Hematopoietic multipotent progenitor cell (in vitro differentiated cells): ENCODE data around the gene TMEM253. TPM values are rescaled to one million over a fixed set of nuclear protein-coding genes. Genes with fewer than 3 reads are reported as not detected.

ENCODE experiments used
- DNase-seq, 3 donors: peaks; one replicate each; pipeline ENCODE4 v3.0.0-alpha.2; 2011 to 2015; ENCODE audit warnings: low read depth in 2 of 3, low spot score in 2 of 3
- total RNA-seq: library from RNA; depleted of rRNA; stranded (reverse); fragments of >200 nt; gene quantifications from one replicate; pipeline ENCODE4 v1.2.3, GENCODE V29; 2012

Gene TMEM253
- total RNA-seq: not detected

DNA sequence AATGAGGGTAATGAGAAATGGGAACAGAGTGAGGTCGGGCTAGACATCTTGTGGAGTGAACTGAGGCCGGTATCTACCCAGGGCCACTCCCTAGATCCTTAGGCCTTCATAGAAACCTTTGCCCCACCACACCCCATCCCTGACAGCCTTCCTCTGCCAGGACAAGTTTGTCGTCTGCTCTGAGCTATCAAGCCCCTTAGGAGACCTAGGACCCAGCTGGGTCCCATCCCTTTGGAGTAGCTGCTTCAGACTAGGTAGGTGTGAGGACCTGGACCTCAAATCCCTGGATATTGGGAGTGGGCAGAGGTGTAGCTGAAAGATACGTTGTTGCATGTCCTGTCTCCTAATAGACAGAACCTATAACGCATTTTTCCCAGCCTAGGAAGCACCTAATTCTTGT is at the start of gene TMEM253:
Gene TMEM253, plus strand, starts transcription at position 136 of the 400 bp plus-strand sequence. CDS start 278 bp downstream, outside the sequence.
- no peak for DNase-seq

DNA sequence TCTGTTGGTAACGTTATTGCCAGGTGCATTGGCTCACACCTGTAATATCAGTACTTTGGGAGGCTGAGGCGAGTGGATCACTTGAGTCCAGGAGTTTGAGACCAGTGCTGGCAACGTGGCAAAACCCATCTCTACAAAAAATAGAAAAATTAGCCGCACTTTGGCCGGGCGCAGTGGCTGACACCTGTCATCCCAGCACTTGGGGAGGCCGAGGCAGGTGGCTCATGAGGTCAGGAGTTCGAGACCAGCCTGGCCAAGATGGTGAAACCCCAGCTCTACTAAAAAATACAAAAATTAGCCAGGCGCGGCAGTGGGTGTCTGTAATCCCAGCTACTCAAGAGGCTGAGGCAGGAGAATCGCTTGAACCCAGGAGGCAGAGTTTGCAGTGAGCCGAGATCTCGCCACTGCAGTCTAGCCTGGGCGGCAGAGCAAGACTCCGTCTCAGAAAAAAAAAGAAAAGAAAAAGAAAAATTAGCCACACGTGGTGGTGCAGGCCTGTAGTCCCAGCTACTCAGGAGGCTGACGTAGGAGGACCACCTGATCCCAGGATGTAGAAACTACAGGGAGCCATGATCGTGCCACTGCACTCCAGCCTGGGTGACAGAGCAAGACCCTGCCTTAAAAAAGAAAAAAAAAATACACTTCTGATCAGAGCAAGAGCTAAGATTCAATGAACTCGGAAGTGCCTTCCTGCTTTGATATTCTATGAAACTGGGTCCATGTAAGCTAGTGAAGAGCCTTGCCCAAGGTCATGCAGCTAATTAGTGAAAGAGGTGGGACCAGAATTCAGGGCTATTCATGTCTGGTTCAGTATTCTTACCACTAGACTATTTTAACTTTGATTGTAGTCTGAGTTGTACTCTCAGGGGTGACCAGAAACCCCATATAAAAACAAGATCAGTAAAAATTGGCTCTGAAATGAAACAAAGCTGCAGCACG is 47.4 kb upstream of the TMEM253 start:
- DNase-seq: no peak

GRCh38 chr14:21054123-21054767 is 46.6 kb upstream of the TMEM253 start:
- DNase-seq: no peak

DNA sequence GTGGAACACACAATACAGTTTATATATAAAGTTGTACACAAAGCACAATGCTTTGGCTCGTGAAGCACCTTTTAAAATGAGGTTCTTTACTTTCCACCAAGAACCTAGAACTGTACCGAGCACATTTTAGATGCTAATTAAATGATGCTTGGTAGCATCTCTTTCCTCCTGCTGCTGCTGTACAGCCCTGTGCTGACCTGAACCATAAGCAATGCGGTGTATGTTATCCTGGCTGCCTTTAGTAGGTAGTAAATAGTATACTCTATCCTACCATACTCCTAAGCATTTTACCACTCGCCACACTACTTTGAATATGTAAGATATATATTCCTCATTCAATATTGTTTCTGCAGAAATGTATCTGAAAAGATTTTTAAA is 46.1 kb upstream of the TMEM253 start:
- no peak for DNase-seq

DNA sequence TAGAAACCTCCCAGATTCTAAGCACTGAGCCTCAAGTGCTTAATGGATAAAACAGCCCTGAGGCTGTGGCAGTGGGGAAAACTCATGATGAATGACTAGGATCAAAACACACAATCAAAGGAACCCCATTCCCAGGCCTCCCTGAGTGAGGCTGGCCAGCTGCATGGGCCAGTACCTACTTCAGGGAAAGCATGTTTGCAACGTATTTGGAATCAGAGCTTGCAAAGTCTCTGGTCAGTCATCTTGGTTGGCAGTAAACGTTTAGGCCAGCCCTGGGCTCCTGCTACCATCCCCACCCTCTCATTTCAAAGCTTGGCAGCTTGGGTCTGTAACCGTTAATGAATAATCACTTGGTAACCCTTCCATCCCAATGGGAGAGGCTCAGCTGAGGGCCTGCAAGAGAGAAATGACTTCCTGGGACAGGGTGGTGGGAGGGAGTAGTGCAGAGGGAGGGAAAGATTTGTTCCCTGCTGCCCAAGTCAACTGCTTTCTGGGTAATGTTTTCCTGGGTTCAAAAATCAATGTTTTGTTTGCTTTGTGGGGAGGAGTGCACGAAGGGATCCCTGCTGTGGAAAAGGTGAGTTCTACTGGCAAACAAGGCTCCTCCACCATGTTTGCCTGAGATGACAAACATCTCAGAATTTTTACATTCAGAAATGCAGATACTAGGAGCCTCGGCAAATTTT is 45.3 kb upstream of the TMEM253 start:
- DNase-seq: no peak

DNA sequence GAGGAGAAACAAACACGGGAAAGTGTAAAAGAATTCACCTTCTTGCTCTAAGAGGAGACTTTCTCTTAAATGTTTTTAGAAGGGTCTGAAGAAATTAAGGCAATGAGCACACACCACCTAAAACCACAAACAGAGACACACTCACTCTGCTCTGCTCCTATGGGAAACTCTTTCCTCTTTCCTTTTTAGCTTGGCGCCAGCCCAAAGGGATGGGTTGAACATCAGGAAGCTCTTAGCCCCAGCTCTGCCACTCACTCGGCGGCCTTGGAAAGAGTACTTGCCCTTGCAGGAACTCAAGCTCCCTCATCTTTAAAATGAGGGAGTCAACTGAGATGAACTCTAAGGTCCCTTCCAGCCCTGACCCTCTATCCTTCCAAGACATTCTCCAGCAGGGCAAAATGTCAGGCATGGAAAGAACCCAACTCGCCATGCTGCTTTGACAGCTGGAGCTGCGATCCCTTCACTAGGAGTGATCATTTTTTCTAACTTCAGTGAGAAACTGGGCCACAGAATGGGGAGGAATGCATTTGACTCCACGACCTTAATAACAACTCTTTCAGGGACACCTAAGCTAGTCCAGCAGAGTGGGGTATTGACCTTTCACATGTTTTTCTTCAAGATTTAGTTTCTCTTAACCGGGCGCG is 44.2 kb upstream of the TMEM253 start:
- no peak for DNase-seq

GRCh38 chr14:21057803-21058675 is 42.8 kb upstream of the TMEM253 start, which contains the start of gene RNASE8:
Gene RNASE8, plus strand, starts transcription at chr14:21057822. Its CDS starts 71 bp downstream, at chr14:21057893.
- peak in 1 of 3 donors; percentile 31 for DNase-seq

- DNase-seq: no peak
Observed at GRCh38 chr14:21058903-21059302, 42.0 kb upstream of the TMEM253 start.

- DNase-seq: no peak
Observed at GRCh38 chr14:21059842-21060613, 40.8 kb upstream of the TMEM253 start.

GRCh38 chr14:21060614-21061346 is 40.1 kb upstream of the TMEM253 start:
- DNase-seq: no peak

GRCh38 chr14:21061347-21061668 is 39.6 kb upstream of the TMEM253 start:
- DNase-seq: no peak

GRCh38 chr14:21063479-21063878 is 37.4 kb upstream of the TMEM253 start:
- no peak for DNase-seq

GRCh38 chr14:21066882-21067502 is 33.9 kb upstream of the TMEM253 start:
- peak in 1 of 3 donors; percentile 39 for DNase-seq

GRCh38 chr14:21068521-21069387 is 32.1 kb upstream of the TMEM253 start:
- DNase-seq: peak in 2 of 3 donors; percentile 77 to 88

DNA sequence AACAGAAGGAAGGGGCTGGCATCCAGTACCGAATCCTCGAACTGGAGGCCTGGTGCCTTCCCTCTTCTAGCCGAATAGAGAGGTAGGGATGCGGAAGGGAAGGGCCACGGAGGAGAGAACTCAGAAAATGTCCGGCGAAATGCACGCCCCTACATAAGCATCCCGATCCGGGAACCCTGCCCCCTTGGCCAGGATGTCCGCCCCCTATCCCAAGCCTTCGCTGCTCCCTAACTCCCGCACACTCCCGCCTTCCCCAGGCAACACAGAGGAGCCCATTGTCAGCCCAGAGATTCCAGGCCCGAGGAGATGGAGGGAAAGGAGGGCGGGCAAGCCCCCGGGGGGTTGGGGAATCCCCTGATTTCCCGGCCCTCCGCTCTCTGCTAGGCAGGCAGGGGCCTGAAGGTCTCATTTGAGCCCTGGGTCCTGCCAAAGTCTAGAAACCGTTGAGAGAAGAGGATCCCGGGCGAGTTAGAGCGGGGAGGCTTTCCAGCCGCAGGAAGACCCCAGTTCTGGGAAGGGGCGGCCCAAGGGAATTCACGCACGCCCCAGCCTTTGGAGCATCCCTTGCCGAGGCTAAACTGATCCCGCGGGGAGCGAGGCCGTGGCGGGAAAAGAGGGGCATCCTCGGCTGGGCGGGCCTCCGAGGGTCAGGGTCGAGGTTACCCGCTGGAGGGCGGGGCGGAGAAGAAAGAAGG is 31.3 kb upstream of the TMEM253 start:
- no peak for DNase-seq

DNA sequence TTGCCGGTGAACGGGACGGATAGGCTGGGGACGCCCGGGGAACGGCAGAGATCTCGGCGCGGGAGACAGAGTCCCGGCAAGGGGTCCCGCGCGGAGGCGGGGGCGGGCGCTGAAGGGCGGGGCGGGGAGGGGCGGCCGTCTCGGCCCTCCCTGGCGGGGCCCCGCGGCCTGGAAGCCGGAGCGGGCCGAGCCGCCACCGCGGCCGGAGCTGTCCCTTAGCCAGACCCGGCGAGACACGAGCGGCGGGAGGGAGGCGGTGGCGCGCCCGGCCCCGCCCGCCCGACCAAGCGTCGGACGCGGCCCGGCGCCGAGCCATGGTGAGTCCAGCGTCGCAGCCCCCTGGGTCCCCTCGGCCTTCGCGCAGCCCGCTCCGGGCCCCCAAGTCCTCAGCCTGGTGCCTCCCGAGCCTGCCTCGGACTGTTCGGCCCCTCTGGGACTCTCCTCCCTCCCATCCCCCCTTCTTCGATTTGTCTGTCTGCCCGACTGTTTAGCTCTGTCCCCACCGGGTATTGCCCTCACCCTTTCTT is 30.7 kb upstream of the TMEM253 start, which contains the start of gene ARHGEF40:
Gene ARHGEF40, plus strand, starts transcription at position 222 of the 527 bp plus-strand sequence. Its CDS starts 93 bp downstream, at position 315.
- no peak for DNase-seq
